CD1c-positive myeloid dendritic cell (primary cell): ENCODE data around the gene XKR8.

Experiments
- DNase-seq: peaks from one replicate; pipeline ENCODE4 v3.0.0-alpha.2; 2016; ENCODE audit errors: extremely low spot score

The XKR8 gene, protein sequence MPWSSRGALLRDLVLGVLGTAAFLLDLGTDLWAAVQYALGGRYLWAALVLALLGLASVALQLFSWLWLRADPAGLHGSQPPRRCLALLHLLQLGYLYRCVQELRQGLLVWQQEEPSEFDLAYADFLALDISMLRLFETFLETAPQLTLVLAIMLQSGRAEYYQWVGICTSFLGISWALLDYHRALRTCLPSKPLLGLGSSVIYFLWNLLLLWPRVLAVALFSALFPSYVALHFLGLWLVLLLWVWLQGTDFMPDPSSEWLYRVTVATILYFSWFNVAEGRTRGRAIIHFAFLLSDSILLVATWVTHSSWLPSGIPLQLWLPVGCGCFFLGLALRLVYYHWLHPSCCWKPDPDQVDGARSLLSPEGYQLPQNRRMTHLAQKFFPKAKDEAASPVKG

DNA sequence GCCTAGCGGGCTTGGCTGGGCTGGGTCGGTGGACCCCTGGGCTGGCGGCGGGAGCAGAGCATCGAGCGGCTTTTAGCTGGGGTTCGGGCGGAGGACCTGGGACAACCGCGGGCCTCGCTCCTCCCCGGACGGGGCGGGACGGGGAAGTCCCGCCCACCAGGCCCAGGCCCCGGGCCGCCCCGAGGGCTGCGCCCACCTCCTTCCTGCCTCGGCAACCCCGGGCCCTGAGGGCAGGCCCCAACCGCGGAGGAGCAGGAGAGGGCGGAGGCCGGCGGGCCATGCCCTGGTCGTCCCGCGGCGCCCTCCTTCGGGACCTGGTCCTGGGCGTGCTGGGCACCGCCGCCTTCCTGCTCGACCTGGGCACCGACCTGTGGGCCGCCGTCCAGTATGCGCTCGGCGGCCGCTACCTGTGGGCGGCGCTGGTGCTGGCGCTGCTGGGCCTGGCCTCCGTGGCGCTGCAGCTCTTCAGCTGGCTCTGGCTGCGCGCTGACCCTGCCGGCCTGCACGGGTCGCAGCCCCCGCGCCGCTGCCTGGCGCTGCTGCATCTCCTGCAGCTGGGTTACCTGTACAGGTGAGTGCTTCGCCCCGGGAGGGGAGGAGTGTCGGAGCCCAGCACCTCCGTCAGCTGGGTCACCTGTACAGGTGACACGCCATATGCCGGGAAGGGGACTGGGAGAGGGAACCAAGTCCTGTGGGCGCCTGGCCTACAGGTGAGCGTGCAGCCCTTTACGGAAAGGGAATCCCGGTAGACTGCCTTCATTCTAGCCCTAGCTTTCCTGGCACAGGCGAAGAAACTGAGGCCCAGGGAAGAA, at the start of gene XKR8:
XKR8 (plus strand) TSS at position 182 of the 812 bp plus-strand sequence; CDS start at position 279, 97 bp downstream.
- DNase-seq, result peak; percentile 88

DNA sequence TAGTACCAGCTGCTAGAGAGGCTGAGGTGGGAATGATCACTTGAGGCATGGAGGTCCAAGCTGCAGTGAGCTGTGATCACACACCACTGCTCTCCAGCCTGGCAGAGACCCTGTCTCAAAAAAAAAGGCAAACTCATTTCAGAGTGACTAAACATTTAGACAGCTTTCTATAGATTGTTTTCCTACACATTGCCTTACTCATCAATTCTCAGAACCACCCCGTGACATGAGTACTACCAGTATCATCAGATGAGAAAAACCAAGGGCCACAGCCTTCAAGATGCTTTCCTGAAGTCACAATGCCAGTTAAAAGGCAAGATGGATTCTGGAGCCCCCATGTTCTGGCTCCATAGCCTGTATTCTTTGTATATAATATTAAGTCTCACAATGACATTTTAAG, 47.3 kb upstream of the XKR8 start:
- DNase-seq, result no peak

DNA sequence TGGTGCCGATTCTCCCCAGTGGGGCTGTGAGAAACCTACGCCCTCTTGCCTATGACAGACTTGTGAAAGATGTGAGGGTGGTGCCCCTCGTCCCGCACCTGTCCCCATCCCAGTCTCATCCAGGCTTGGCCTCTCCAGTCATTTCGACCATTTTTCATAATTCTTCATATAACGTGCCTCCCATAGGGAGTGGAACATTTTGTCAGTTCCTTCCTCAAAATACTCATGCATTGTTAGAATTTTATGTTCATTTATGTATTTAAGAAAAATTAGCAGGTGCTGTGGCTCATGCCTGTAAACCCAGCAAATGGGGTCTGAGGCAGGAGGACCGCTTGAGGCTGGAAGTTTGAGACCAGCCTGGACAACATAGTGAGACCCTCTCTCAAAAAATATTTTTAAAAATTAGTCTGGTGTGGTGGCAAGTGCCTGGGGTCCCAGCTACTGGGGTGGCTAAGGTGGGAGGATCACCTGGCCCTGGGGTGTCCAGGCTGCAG, 44.6 kb upstream of the XKR8 start:
- peak; percentile 12 for DNase-seq

DNA sequence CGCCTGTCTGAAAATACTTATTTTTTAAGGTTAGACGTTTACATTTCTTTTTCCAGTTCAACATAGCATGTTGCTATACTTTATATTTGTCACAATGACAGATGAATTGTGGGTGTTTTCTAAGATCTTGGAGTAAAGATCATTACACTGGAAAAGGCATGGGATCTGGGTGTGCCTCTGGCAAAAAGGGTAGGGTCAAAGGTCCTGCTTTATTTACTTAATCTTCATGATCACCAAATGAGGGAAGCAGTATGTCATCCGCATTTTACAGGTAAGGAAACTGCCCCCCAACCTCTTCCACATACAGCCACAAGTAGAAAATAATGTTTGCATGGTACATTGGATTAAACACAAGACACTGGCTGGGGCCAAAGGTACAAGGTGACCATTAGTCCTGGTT, 37.5 kb upstream of the XKR8 start:
- DNase-seq, result no peak

DNA sequence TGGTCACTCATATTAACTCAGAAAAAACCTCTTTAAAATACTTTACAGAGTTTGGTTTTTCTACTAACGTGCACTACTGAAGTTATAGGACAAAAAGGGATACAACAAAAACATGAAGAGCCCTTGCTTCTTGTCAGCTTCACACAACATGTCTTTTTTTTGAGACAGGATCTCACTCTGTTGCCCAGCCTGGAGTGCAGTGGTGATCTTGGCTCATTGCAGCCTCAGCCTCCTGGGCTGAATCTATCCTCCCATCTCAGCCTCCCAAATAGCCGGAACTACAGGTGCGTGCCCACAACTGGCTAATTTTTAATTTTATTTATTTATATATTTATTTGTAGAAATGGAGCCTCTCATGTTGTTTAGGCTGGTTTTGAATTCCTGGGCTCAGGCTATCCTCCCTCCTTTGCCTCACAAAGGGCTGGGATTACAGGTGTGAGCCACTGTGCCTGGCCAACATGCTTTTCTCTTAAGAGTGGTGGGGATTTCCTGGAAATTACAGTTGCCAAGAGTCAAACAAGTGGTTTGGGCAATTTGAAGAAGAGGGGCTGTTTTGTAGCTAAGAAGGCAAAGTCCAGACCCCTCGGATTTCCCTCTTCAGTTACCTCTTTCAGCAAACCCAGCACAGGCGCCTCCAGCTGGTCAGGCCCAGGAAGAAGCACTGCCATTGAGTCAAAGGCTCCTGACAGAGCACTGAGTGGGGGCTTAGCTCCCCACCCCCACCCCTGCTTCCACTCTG, 31.4 kb upstream of the XKR8 start:
- DNase-seq, result no peak

DNA sequence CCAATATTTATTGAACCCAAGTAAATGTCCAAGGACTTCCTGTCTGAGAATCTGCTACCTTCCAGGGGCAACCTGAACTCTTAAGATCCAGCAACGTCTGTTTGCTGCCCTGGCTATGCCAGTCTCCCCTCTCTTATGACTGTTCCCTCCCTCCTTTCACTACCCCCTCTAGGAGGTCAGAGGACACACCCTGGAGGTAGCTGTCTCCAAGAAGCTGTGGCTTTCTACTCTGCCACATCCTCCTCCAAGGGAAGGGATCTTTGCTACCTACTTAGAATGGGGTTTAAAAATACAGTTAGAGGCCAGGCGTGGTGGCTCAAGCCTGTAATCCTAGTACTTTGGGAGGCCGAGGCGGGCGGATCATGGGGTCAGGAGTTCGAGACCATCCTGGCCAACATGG, 28.6 kb upstream of the XKR8 start:
- DNase-seq, result no peak

DNA sequence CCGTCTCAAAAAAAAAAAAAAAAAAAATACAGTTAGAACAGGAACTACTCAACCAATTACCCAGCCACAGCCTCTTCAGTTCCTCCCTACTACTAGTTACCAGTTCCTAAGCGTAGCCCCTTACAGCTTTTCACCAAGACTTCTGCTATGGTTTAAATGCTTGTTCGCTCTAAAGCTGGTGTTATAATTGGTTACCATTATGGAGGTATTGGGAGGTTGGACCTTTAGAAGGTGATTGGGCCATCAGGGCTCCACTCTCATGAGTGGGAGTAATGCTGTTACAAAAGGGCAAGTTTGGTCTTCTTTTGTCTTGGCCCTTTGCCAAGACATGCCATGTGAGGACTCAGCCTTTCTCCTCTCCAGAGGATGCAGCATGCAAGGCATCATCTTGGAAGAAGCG, 28.0 kb upstream of the XKR8 start:
- peak; percentile 74 for DNase-seq

DNA sequence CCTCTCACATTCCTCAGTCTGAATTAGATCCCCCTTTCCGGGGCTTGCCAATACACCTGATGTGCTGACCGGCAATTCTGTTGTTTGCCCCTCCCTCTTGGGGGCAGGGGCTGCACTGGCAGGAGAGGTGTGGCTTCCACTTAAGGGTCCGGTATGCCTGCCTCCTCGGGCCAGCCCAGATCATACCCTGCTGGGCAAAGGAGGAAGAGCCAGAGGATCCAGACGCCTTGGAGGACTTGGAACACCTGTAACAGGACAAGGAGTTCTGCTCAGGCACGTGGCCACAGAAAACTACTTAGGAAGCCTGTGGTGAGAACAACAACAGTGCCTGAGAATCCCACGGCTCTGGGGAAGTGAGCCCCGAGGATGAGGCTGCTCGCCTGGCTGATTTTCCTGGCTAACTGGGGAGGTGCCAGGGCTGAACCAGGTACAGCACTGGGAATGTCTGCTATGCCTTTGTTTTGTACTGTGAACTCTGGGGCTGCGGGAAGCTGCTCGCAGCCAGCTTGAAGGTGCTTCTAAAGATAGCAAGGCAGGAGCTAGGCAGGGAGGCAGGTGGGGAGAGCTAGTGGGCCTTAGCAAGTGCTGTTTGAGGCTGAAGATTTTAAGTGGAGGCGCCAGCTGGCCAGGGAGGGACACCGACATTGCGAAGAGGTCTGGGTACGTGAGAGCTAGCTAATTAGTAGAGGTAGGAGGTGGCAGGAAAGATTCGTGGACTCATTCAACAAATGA, 24.8 kb upstream of the XKR8 start, which contains the start of gene SMPDL3B:
SMPDL3B (plus strand) TSS at position 183 of the 732 bp plus-strand sequence; CDS start at position 367, 184 bp downstream.
- peak; percentile 12 for DNase-seq

DNA sequence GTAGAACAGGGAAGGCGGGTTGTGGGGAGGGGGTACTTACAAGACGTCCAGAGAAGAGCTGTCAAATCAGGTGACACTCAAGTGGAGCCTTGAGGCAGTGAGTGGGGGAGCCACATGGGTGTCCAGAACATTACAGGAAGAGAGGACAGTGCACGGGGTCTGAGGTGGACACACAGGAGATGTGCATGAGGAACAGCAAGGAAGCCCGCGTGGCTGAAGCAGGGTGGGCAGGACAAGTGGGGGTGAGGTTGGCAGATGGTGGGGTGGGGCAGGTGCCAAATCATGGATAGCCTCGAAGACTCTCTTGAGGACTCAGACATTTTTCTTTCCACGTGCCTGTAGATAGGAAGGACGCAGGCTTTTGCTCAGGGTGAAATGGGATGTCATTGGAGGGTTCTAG, 24.1 kb upstream of the XKR8 start:
- no peak for DNase-seq

DNA sequence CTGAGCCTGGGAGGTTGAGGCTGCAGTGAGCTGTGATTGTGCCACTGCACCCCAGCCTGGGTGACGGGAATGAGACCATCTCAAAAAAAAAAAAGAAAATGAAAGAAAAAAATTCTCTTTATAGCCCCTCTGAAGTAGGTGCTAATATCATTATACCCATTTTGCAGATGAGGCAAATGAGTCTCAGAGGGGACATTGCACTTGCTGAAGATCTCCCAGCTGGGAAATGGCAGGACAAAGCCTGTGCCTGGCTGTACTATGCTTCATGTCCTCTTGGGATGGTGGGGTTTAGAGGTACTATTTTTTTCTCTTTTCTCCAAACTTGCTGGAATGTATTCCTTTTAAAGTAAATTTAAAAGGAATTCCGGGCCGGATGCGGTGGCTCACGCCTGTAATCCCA, 23.4 kb upstream of the XKR8 start:
- no peak for DNase-seq

DNA sequence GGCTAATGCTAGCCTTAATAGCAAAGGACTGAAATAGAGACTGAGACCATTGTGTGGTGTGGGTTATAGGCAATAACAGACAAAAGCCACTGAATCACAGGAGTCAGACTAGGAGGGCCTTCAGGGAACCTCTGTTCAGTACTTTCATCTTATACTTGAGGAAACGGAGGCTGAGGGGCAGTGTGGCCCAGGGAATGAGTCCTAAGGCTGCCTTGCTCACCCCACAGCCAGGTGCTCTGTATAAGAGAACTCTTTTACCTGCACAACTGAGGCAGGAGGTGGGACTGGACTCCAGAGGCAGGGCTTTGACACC, 22.3 kb upstream of the XKR8 start:
- DNase-seq, result no peak

DNA sequence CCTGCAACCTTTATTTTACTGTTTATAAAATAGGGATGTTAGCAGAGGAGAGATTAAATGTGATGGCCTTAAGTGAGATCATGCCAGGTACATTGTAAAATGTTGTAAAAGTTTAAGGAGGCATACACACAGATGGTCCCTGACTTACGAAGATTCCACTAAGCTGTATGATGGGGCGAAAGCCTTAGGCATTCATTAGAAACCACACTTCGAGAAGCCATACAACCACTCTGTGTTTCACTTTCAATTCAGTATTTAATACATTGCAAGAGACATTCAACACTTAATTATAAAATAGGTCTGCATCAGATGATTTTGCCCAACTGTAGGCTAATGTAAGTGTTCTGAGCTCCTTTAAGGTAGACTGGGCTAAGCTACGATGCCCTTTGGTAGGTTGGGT, 21.3 kb upstream of the XKR8 start:
- DNase-seq, result no peak

DNA sequence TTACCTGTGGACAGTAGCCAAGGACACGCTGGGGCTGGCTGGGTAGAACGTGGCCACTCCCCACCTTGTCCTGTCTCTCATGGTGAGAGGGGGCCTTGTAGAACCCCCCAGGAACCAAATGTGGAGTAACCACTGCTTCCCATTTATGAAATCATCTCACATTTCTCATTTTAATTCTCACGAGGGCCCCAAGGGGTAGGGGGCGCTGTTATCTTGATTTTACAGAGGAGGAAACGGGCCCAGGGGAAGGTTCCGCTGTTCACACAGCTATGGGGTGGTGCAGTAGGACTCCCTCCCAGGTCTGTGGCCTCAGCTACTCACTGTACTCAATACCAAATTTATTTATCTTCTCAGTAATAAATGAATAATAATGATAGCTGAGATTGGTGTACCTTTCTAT, 19.5 kb upstream of the XKR8 start:
- DNase-seq, result peak; percentile 81

DNA sequence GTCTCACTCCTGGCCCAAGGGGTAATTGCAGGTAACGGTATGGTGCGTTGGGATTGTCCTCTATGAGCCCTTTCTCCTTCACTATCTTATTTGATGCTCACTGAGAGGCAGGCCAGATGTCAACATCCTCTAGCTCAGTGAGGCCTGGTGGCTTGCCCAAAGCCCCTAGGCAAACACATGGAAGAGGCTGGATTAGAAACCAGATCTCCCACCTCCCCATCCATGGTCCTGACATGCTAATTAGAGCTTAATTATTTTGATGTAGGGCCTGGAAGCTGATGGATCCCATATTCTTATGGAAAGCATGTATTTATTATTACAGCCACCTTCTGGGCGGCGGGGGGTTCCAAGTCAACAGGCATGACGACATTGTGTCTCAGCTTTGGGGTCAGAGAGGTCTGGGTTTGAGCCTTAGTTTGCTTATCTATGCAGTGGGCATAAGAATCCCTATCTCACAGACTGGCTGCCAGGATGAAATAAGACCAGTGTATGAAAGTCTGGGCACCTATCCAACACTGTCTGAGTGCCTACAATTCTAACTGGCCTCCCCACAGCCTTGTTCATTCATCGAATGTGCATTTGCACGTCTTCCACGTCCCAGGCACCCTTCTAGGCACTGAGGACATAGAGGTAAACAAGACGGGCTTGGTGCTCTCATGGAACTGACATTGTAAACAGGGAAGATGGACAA, 18.8 kb upstream of the XKR8 start:
- DNase-seq, result no peak

DNA sequence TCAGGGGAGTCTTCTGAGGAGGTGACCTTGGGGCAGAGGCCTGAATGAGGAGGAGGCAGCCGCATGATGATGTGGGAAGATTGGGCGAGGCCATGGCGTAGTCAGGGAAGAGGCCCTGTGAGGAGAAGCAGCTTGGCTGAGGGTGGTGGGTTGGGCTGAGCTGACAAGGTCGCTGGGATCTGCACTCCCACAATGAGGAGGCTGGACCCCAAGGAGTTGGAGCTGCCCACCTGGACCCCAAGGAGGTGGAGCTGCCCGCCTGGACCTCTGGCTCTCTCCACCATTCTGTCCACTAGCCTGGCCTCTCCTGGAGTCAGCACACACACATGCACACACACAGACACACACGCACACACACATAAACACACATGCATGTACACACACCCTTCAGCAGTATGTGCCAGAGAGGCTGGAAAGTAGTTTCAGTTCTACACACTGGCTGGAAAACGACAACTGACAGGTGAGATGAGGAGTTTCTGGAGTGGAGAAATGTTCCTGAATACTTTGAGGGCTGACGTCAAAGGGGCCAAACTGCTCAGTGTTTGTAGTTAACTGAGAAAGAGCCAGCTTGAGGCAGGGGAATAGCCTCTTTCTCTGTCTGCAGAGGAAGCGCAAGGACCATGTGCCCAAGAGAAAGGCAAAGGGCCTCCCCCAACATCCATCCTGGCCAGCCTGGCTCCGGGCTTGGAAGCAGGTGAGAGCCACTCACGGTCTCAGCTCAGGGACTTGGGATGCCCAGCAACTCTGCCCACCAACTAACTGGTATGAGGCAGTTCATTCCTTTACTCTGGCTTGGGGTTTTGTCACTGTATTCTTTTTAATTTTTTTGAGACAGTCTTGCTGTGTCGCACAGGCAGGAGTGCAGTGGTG, 17.9 kb upstream of the XKR8 start:
- no peak for DNase-seq

DNA sequence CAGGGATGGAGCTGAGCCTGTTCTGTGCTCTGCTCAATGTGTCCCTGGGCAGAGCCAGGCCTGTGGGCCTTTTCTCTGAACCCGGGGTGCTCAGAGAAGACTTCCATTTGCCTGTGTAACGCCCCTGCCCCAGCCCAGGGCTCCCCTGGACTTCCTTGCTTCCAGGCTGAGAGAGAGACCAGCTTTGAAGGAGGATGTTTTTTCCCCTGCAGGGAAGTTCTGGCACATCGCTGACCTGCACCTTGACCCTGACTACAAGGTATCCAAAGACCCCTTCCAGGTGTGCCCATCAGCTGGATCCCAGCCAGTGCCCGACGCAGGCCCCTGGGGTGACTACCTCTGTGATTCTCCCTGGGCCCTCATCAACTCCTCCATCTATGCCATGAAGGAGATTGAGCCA, 14.8 kb upstream of the XKR8 start:
- no peak for DNase-seq

DNA sequence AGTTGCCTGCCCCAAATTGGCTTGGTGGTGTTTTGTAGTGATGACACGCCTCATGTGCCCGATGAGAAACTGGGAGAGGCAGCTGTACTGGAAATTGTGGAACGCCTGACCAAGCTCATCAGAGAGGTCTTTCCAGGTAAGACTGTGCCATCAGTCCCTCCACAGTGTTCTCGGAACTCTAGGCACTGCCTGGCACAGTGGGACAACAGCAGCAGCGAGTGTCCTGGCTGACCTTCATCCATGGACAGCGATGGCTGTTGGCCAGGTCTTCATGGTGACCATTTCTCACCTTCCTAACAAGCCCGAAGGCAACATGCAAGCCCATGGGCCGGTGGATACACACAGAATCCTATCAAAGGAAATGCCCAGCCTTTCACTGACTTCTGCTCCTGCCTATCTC, 10.7 kb upstream of the XKR8 start:
- DNase-seq, result no peak

DNA sequence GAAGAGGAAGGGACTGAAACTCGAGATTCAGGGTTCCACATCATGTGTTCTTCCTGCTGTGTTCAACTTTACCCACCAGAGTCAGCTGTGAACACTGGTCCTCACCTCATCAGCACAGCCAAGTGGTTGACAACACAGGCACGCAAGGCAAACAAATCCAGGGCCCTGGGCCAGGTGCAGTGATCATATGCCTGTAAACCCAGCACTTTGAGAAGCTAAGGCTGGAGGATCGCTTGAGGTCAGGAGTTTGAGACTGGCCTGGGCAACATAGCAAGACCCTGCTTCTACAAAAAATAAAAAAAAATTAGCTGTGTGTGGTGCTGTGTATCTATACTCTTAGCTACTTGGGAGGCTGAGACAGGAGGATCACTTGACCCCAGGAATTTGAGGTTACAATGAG, 8.4 kb upstream of the XKR8 start:
- DNase-seq, result no peak

DNA sequence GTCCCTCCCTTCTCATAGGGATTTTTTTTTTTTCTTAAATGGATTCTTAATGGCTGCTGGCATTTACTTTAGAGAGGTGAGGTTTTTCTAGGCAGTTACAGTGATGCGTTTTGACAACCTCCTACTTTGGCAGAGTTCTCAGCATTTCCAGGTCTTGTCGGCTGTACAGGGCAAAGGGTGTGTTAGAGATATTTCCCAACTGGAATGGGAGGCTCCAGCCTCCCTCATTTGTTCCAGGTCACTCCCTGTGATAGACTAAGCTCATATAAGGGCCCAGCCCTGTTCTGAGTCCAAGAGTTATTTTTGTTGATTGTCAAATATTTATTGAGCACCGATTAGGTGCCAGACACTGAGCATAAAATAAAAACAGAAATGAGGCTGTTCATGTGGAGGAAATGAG, 7.6 kb upstream of the XKR8 start:
- no peak for DNase-seq

DNA sequence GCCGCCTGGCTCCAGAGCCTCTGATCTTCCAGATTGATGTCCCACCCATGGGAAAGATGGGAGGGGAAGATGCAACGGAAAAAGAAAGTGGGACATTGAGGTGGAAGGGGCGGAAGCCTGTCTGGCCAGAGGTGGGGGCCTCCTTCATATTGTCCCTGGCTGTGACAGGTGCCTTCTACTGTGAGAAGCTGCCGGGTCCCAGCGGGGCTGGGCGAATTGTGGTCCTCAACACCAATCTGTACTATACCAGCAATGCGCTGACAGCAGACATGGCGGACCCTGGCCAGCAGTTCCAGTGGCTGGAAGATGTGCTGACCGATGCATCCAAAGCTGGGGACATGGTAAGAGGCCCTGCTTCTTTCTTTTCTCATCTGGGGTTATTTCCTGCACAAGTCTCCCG, 5.6 kb upstream of the XKR8 start:
- no peak for DNase-seq
